Naive thymus-derived CD4-positive, alpha-beta T cell (primary cell): ENCODE results near the gene PACRG. TPM values are rescaled to one million over a fixed set of nuclear protein-coding genes. Genes with fewer than 3 reads are reported as not detected.

Source experiments
- ATAC-seq: fragments of 150-1000 bp; cut with Tn5 transposase; 2 replicates; pipeline ENCODE4 v1.10.0; 2021; ENCODE audit warnings: mild to moderate bottlenecking, moderate library complexity
- CTCF ChIA-PET: fragments of 350-600 bp; sonication (Branson Sonifier 250); formaldehyde crosslinking; loops from one replicate; lab custom pipeline; 2021; ENCODE audit warnings: antibody characterized with exemption; lab: Charles Lee
- POLR2A ChIA-PET: fragments of 350-600 bp; sonication (Branson Sonifier 250); formaldehyde crosslinking; loops from one replicate; lab custom pipeline; 2021; ENCODE audit warnings: antibody characterized with exemption, inconsistent platforms; lab: Charles Lee
- DNase-seq, 9 donors: peaks; one replicate each; pipeline versions ENCODE4 v3.0.0 to v3.0.0-alpha.2; 2020 to 2022; ENCODE audit warnings: mixed read lengths in 1 of 9
- H3K27ac ChIP-seq: one replicate; pipeline ENCODE4 v1.7.0; 2013; ENCODE audit warnings: mild to moderate bottlenecking, low read depth, low read length, moderate library complexity
- H3K27me3 ChIP-seq, 2 donors: one replicate each; pipeline ENCODE4 v1.7.0; 2013; ENCODE audit warnings: low read length in 2 of 2, mild to moderate bottlenecking in 2 of 2, moderate library complexity in 2 of 2; ENCODE audit not compliant: control insufficient read depth in 2 of 2, insufficient read depth in 2 of 2
- H3K36me3 ChIP-seq, 3 experiments: 1 replicate in 2 of 3; 2 replicates in 1 of 3; pipeline ENCODE4 v1.7.0; 2013; ENCODE audit warnings: low read length in 3 of 3, mild to moderate bottlenecking in 3 of 3, moderate library complexity in 1 of 3; ENCODE audit not compliant: insufficient read depth in 3 of 3, control insufficient read depth in 2 of 3
- H3K4me1 ChIP-seq, 2 donors: one replicate each; pipeline ENCODE4 v1.7.0; 2013; ENCODE audit warnings: low read length in 2 of 2, mild to moderate bottlenecking in 2 of 2, moderate library complexity in 1 of 2; ENCODE audit not compliant: control insufficient read depth in 2 of 2, insufficient read depth in 2 of 2
- H3K4me3 ChIP-seq: 2 replicates; pipeline ENCODE4 v1.7.0; 2013; ENCODE audit warnings: mild to moderate bottlenecking, low read length
- H3K9me3 ChIP-seq, 3 experiments: 1 replicate in 2 of 3; 2 replicates in 1 of 3; pipeline ENCODE4 v1.7.0; 2013; ENCODE audit warnings: low read length in 3 of 3; ENCODE audit not compliant: control insufficient read depth in 2 of 3
- H3K27ac Mint-ChIP-seq, 9 donors: one replicate each; pipeline ENCODE4 v1.8.0; 2020 to 2022; ENCODE audit warnings: mixed read lengths in 9 of 9, mild to moderate bottlenecking in 8 of 9, moderate library complexity in 5 of 9, inconsistent platforms in 2 of 9
- H3K27me3 Mint-ChIP-seq, 5 donors: one replicate each; pipeline ENCODE4 v1.8.0; 2021 to 2022; ENCODE audit warnings: mixed read lengths in 5 of 5, mild to moderate bottlenecking in 1 of 5
- H3K36me3 Mint-ChIP-seq, 5 donors: one replicate each; pipeline ENCODE4 v1.8.0; 2020 to 2022; ENCODE audit warnings: mixed read lengths in 5 of 5, mild to moderate bottlenecking in 3 of 5, inconsistent platforms in 1 of 5
- H3K4me1 Mint-ChIP-seq, 7 donors: one replicate each; pipeline ENCODE4 v1.8.0; 2020 to 2022; ENCODE audit warnings: mixed read lengths in 7 of 7, mild to moderate bottlenecking in 3 of 7, inconsistent platforms in 1 of 7
- H3K4me3 Mint-ChIP-seq, 10 donors: one replicate each; pipeline ENCODE4 v1.8.0; 2020 to 2022; ENCODE audit warnings: mild to moderate bottlenecking in 10 of 10, mixed read lengths in 10 of 10, moderate library complexity in 6 of 10, inconsistent platforms in 2 of 10
- H3K9me3 Mint-ChIP-seq, 11 donors: one replicate each; pipeline ENCODE4 v1.8.0; 2020 to 2022; ENCODE audit warnings: mixed read lengths in 11 of 11, mild to moderate bottlenecking in 4 of 11, inconsistent platforms in 1 of 11, moderate library complexity in 1 of 11
- intact Hi-C, 2 donors: fragments of 100-400 bp; cut with micrococcal nuclease; formaldehyde crosslinking; loops; one replicate each; pipeline ENCODE4 v1.15.1; 2023
- polyA plus RNA-seq, 2 donors: library from polyadenylated mRNA; unstranded; fragments of 300-500 nt; fragmentation: Illumina TruSeq; gene quantifications; one replicate each; pipeline ENCODE4 v1.2.3, GENCODE V29; 2021
- total RNA-seq, 6 experiments: library from RNA in 5 of 6; stranded (reverse) in 5 of 6; gene quantifications; 1 replicate in 5 of 6; 2 replicates in 1 of 6; pipeline ENCODE4 v1.2.3 and lab custom pipeline; 2021 to 2026

PACRG gene
- total and polyA plus RNA-seq, 7 experiments from 2014 or later: 0.89 to 2.2 (median 1.5) TPM; not detected in 1

GRCh38 chr6:163328411-163328810, 600.6 kb downstream of the PACRG start:
- no peaks in the 10 kb centered on the region for H3K27me3 ChIP-seq
- Mint-ChIP-seq H3K9me3 (peaks cover 0 to 3% (median 0%) of the 10 kb centered on the region in 11 donors), H3K27me3 (peaks cover 4 to 16% (median 10%) of the 10 kb centered on the region in 5 donors), H3K4me1 (peaks cover 0 to 5% (median 0%) of the 10 kb centered on the region in 7 donors), H3K36me3 (no peaks in the 10 kb centered on the region), H3K4me3 (no peak overlapping the region), H3K27ac (no peak overlapping the region)
- POLR2A ChIA-PET: no interaction called here
- no peaks in the 10 kb centered on the region for H3K9me3 ChIP-seq
- DNase-seq (no peak), ATAC-seq (no peak)
- CTCF ChIA-PET: no interaction called here
- intact Hi-C loops: no loop called here
- H3K4me3 ChIP-seq: no peak overlapping the region
- H3K4me1 ChIP-seq: no peaks in the 10 kb centered on the region
- H3K36me3 ChIP-seq: no peaks in the 10 kb centered on the region
- no peak overlapping the region for H3K27ac ChIP-seq

- H3K4me1 ChIP-seq: no peaks in the 10 kb centered on the region
- H3K27me3 ChIP-seq: no peaks in the 10 kb centered on the region
- H3K4me3 Mint-ChIP-seq: no peak overlapping the region
- H3K4me1 Mint-ChIP-seq: peaks cover 0 to 2% (median 0%) of the 10 kb centered on the region in 7 donors
- no peaks in the 10 kb centered on the region for H3K9me3 ChIP-seq
- ChIA-PET CTCF (no interaction called here), POLR2A (no interaction called here)
- peaks cover 6 to 21% (median 9%) of the 10 kb centered on the region in 5 donors for H3K27me3 Mint-ChIP-seq
- H3K4me3 ChIP-seq: no peak overlapping the region
- no peak overlapping the region for H3K27ac ChIP-seq
- H3K27ac Mint-ChIP-seq: no peak overlapping the region
- H3K36me3 Mint-ChIP-seq: no peaks in the 10 kb centered on the region
- H3K36me3 ChIP-seq: no peaks in the 10 kb centered on the region
- ATAC-seq: no peak
- H3K9me3 Mint-ChIP-seq: peaks cover 0 to 3% (median 0%) of the 10 kb centered on the region in 11 donors
- no peak for DNase-seq
- intact Hi-C loops: no loop called here
Measured at GRCh38 chr6:163329991-163330390, 602.2 kb downstream of the PACRG start.

GRCh38 chr6:163331245-163331644, 603.5 kb downstream of the PACRG start:
- ChIA-PET CTCF (no interaction called here), POLR2A (no interaction called here)
- intact Hi-C loops: no loop called here
- H3K4me1 ChIP-seq: no peaks in the 10 kb centered on the region
- Mint-ChIP-seq H3K36me3 (no peaks in the 10 kb centered on the region), H3K27me3 (peaks cover 2 to 28% (median 13%) of the 10 kb centered on the region in 5 donors), H3K9me3 (peaks cover 0 to 3% (median 0%) of the 10 kb centered on the region in 11 donors), H3K4me1 (peaks cover 0 to 5% (median 0%) of the 10 kb centered on the region in 7 donors), H3K4me3 (no peak overlapping the region), H3K27ac (no peak overlapping the region)
- no peaks in the 10 kb centered on the region for H3K9me3 ChIP-seq
- no peak for ATAC-seq
- H3K36me3 ChIP-seq: no peaks in the 10 kb centered on the region
- H3K27me3 ChIP-seq: no peaks in the 10 kb centered on the region
- no peak overlapping the region for H3K4me3 ChIP-seq
- DNase-seq: no peak
- H3K27ac ChIP-seq: no peak overlapping the region

GRCh38 chr6:163332575-163332974, 604.8 kb downstream of the PACRG start:
- H3K27me3 ChIP-seq: no peaks in the 10 kb centered on the region

GRCh38 chr6:163333038-163333437, 605.3 kb downstream of the PACRG start:
- H3K27ac Mint-ChIP-seq: no peak overlapping the region
- no peaks in the 10 kb centered on the region for H3K36me3 Mint-ChIP-seq
- intact Hi-C loops: no loop called here
- H3K9me3 ChIP-seq: no peaks in the 10 kb centered on the region
- POLR2A ChIA-PET: no interaction called here
- no peaks in the 10 kb centered on the region for H3K27me3 ChIP-seq
- peaks cover 0 to 1% (median 0%) of the 10 kb centered on the region in 11 donors for H3K9me3 Mint-ChIP-seq
- ATAC-seq (no peak), DNase-seq (no peak)
- no peaks in the 10 kb centered on the region for H3K36me3 ChIP-seq
- H3K4me3 Mint-ChIP-seq: no peak overlapping the region
- no peak overlapping the region for H3K27ac ChIP-seq
- no peaks in the 10 kb centered on the region for H3K4me1 ChIP-seq
- CTCF ChIA-PET: no interaction called here
- no peak overlapping the region for H3K4me3 ChIP-seq
- peaks cover 2 to 36% (median 19%) of the 10 kb centered on the region in 5 donors for H3K27me3 Mint-ChIP-seq
- H3K4me1 Mint-ChIP-seq: peaks cover 0 to 6% (median 0%) of the 10 kb centered on the region in 7 donors

More at GRCh38 chr6:163332575-163332974, 604.8 kb downstream of the PACRG start:
- intact Hi-C loops: no loop called here
- H3K27ac ChIP-seq: no peak overlapping the region
- H3K4me1 Mint-ChIP-seq: peaks cover 0 to 6% (median 0%) of the 10 kb centered on the region in 7 donors
- no peaks in the 10 kb centered on the region for H3K4me1 ChIP-seq
- no peaks in the 10 kb centered on the region for H3K9me3 ChIP-seq
- POLR2A ChIA-PET: no interaction called here
- no peak for ATAC-seq
- DNase-seq: no peak
- no peak overlapping the region for H3K27ac Mint-ChIP-seq
- no peak overlapping the region for H3K4me3 ChIP-seq
- H3K4me3 Mint-ChIP-seq: no peak overlapping the region
- H3K9me3 Mint-ChIP-seq: peaks cover 0 to 3% (median 0%) of the 10 kb centered on the region in 11 donors
- CTCF ChIA-PET: no interaction called here
- no peaks in the 10 kb centered on the region for H3K36me3 ChIP-seq
- H3K27me3 Mint-ChIP-seq: peaks cover 2 to 34% (median 19%) of the 10 kb centered on the region in 5 donors
- H3K36me3 Mint-ChIP-seq: no peaks in the 10 kb centered on the region

GRCh38 chr6:163333701-163334663, 606.2 kb downstream of the PACRG start:
- ChIA-PET POLR2A (no interaction called here), CTCF (no interaction called here)
- H3K4me1 ChIP-seq: no peaks in the 10 kb centered on the region
- Mint-ChIP-seq H3K4me1 (peaks cover 0 to 6% (median 0%) of the 10 kb centered on the region in 7 donors), H3K4me3 (no peak overlapping the region), H3K9me3 (peaks cover 0 to 1% (median 0%) of the 10 kb centered on the region in 11 donors), H3K27me3 (peaks cover 2 to 37% (median 19%) of the 10 kb centered on the region in 5 donors), H3K27ac (no peak overlapping the region), H3K36me3 (no peaks in the 10 kb centered on the region)
- H3K36me3 ChIP-seq: no peaks in the 10 kb centered on the region
- no peaks in the 10 kb centered on the region for H3K9me3 ChIP-seq
- intact Hi-C loops: no loop called here
- DNase-seq (no peak), ATAC-seq (no peak)
- H3K27ac ChIP-seq: no peak overlapping the region
- H3K4me3 ChIP-seq: no peak overlapping the region
- no peaks in the 10 kb centered on the region for H3K27me3 ChIP-seq
